ENCODE measurements around the gene ZNF669. TPM values are rescaled to one million over a fixed set of nuclear protein-coding genes. Genes with fewer than 3 reads are reported as not detected.
A peak's percentile ranks its signal among the peaks of the same experiment; 100 is the strongest.

Gene ZNF669
- total RNA-seq, 1 donor from 2014 or later: 28.5 TPM

GRCh38 chr1:247110627-247111258 lies 6.6 kb upstream of the ZNF669 start:
- no peak for DNase-seq
- Mint-ChIP-seq H3K9me3 (ENCODE audit: unreplicated experiment) (peaks cover 13% of the 10 kb centered on the region), H3K27ac (ENCODE audit: unreplicated experiment) (peak overlapping the region; percentile 79), H3K27me3 (ENCODE audit: unreplicated experiment) (peaks cover 16% of the 10 kb centered on the region), H3K36me3 (ENCODE audit: unreplicated experiment) (peaks cover 5% of the 10 kb centered on the region), H3K4me1 (ENCODE audit: low read depth, unreplicated experiment) (peaks cover 5% of the 10 kb centered on the region), H3K4me3 (ENCODE audit: unreplicated experiment) (peak overlapping the region; percentile 92)
- TF ChIP-seq CTCF (IDR thresholded peaks at IDR 0.05; ENCODE audit: partially characterized antibody, unreplicated experiment): no peak

GRCh38 chr1:247107694-247108093 lies 3.5 kb upstream of the ZNF669 start:
- Mint-ChIP-seq H3K27ac (ENCODE audit: unreplicated experiment) (no peak overlapping the region), H3K4me1 (ENCODE audit: low read depth, unreplicated experiment) (peaks cover 14% of the 10 kb centered on the region), H3K9me3 (ENCODE audit: unreplicated experiment) (peaks cover 20% of the 10 kb centered on the region), H3K4me3 (ENCODE audit: unreplicated experiment) (no peak overlapping the region), H3K27me3 (ENCODE audit: unreplicated experiment) (peaks cover 16% of the 10 kb centered on the region), H3K36me3 (ENCODE audit: unreplicated experiment) (peaks cover 9% of the 10 kb centered on the region)
- no peak for TF ChIP-seq CTCF (IDR thresholded peaks at IDR 0.05; ENCODE audit: partially characterized antibody, unreplicated experiment)
- no peak for DNase-seq

- Mint-ChIP-seq H3K27ac (ENCODE audit: unreplicated experiment) (no peak overlapping the region), H3K4me1 (ENCODE audit: low read depth, unreplicated experiment) (peaks cover 14% of the 10 kb centered on the region), H3K36me3 (ENCODE audit: unreplicated experiment) (peaks cover 24% of the 10 kb centered on the region), H3K4me3 (ENCODE audit: unreplicated experiment) (no peak overlapping the region), H3K9me3 (ENCODE audit: unreplicated experiment) (peaks cover 20% of the 10 kb centered on the region), H3K27me3 (ENCODE audit: unreplicated experiment) (peaks cover 13% of the 10 kb centered on the region)
- TF ChIP-seq CTCF (IDR thresholded peaks at IDR 0.05; ENCODE audit: partially characterized antibody, unreplicated experiment): no peak
- DNase-seq: no peak
These were observed 1.8 kb upstream of the ZNF669 start for GRCh38 chr1:247105966-247106365.

GRCh38 chr1:247104965-247105364 lies 809 bp upstream of the ZNF669 start:
- Mint-ChIP-seq H3K27ac (ENCODE audit: unreplicated experiment) (peak overlapping the region; percentile 75), H3K4me1 (ENCODE audit: low read depth, unreplicated experiment) (peaks cover 12% of the 10 kb centered on the region)
- no peak for DNase-seq

More at GRCh38 chr1:247104965-247105364, 809 bp upstream of the ZNF669 start:
- no peak for TF ChIP-seq CTCF (IDR thresholded peaks at IDR 0.05; ENCODE audit: partially characterized antibody, unreplicated experiment)
- Mint-ChIP-seq H3K4me3 (ENCODE audit: unreplicated experiment) (peak overlapping the region; percentile 64), H3K9me3 (ENCODE audit: unreplicated experiment) (peaks cover 23% of the 10 kb centered on the region), H3K27me3 (ENCODE audit: unreplicated experiment) (peaks cover 9% of the 10 kb centered on the region), H3K36me3 (ENCODE audit: unreplicated experiment) (peaks cover 28% of the 10 kb centered on the region)
